GM23338 (cell line): ENCODE results near the gene PKD1L1. TPM values are rescaled to one million over a fixed set of nuclear protein-coding genes. Genes with fewer than 3 reads are reported as not detected.

Source experiments
- ATAC-seq: fragments of 200-7000 bp; cut with Tn5 transposase; 3 replicates; pipeline ENCODE4 v1.9.1; 2020
- DNase-seq: peaks from one replicate; pipeline ENCODE4 v3.0.0-alpha.2; 2015; ENCODE audit warnings: low spot score
- H2AFZ ChIP-seq: fragments of 200-600 bp; sonication (generic); 2 replicates; pipeline ENCODE4 v1.8.0; 2016; ENCODE audit warnings: antibody characterized with exemption, mild to moderate bottlenecking, moderate library complexity
- H3F3A ChIP-seq: fragments of 200-600 bp; sonication (generic); replicated peaks from 2 replicates; pipeline ENCODE4 v1.8.0; 2017; ENCODE audit warnings: antibody characterized with exemption, mixed run types, low read depth
- H3K27ac ChIP-seq: fragments of 200-600 bp; sonication (generic); 2 replicates; pipeline ENCODE4 v1.6.1; 2016; ENCODE audit warnings: low read depth
- H3K27me3 ChIP-seq: fragments of 200-600 bp; sonication (generic); 2 replicates; pipeline ENCODE4 v1.8.0; 2016; ENCODE audit warnings: mild to moderate bottlenecking, mixed run types, moderate library complexity; ENCODE audit not compliant: insufficient read depth
- H3K36me3 ChIP-seq: fragments of 200-600 bp; sonication (generic); 2 replicates; pipeline ENCODE4 v1.8.0; 2016; ENCODE audit warnings: mild to moderate bottlenecking; ENCODE audit not compliant: insufficient read depth
- H3K4me1 ChIP-seq: fragments of 200-600 bp; sonication (generic); 2 replicates; pipeline ENCODE4 v1.8.0; 2016; ENCODE audit warnings: mild to moderate bottlenecking, moderate library complexity; ENCODE audit not compliant: insufficient read depth
- H3K4me2 ChIP-seq: fragments of 200-600 bp; sonication (generic); 2 replicates; pipeline ENCODE4 v1.7.1; 2017; ENCODE audit warnings: mixed run types
- H3K4me3 ChIP-seq: fragments of 200-600 bp; sonication (generic); 2 replicates; pipeline ENCODE4 v1.6.1; 2016; ENCODE audit warnings: mixed run types
- H3K79me2 ChIP-seq: fragments of 200-600 bp; sonication (generic); replicated peaks from 2 replicates; pipeline ENCODE4 v1.8.0; 2017; ENCODE audit warnings: mild to moderate bottlenecking; ENCODE audit not compliant: insufficient read depth
- H3K9me2 ChIP-seq: fragments of 200-600 bp; sonication (generic); 2 replicates; pipeline ENCODE4 v1.8.0; 2017; ENCODE audit not compliant: insufficient read depth
- H4K20me1 ChIP-seq: fragments of 200-600 bp; sonication (generic); replicated peaks from 2 replicates; pipeline ENCODE4 v1.8.0; 2017; ENCODE audit warnings: mild to moderate bottlenecking; ENCODE audit not compliant: insufficient read depth
- H3K27ac Mint-ChIP-seq: 2 replicates; pipeline ENCODE4 v1.8.0; 2020; ENCODE audit warnings: inconsistent platforms, mild to moderate bottlenecking, moderate library complexity, mixed read lengths
- H3K27me3 Mint-ChIP-seq: 3 replicates; pipeline ENCODE4 v1.8.0; 2022; ENCODE audit warnings: low read depth, mild to moderate bottlenecking, moderate library complexity, mixed read lengths, inconsistent platforms; ENCODE audit not compliant: insufficient read depth, poor library complexity
- H3K36me3 Mint-ChIP-seq: 3 replicates; pipeline ENCODE4 v1.8.0; 2021; ENCODE audit warnings: low read depth, mild to moderate bottlenecking, inconsistent platforms, moderate library complexity, mixed read lengths
- H3K4me1 Mint-ChIP-seq: 3 replicates; pipeline ENCODE4 v1.8.0; 2020; ENCODE audit warnings: mild to moderate bottlenecking, inconsistent platforms, mixed read lengths
- H3K4me3 Mint-ChIP-seq: 3 replicates; pipeline ENCODE4 v1.8.0; 2021; ENCODE audit warnings: moderate library complexity, mild to moderate bottlenecking, inconsistent platforms, mixed read lengths
- H3K9me3 Mint-ChIP-seq: 3 replicates; pipeline ENCODE4 v1.8.0; 2020; ENCODE audit warnings: moderate library complexity, mild to moderate bottlenecking, inconsistent platforms, mixed read lengths
- CREB1 ChIP-seq: fragments of 250-450 bp; sonication (Bioruptor Pico); IDR thresholded peaks from 2 replicates; pipeline ENCODE4 v1.5.0; 2020; ENCODE audit warnings: low read depth, mild to moderate bottlenecking, moderate library complexity
- CTCF ChIP-seq, 2 experiments: fragments of 200-600 bp in 1 of 2; sonication (generic) in 1 of 2; conservative IDR thresholded peaks; 2 replicates each; pipeline versions ENCODE4 v1.5.1 to v1.6.1; 2016 to 2017; ENCODE audit warnings: antibody characterized with exemption in 2 of 2, low read depth in 2 of 2, mild to moderate bottlenecking in 2 of 2, moderate library complexity in 1 of 2
- EZH2phosphoT487 ChIP-seq: fragments of 200-600 bp; sonication (generic); IDR thresholded peaks from one replicate; pipeline ENCODE4 v1.8.1; 2018; ENCODE audit warnings: antibody characterized with exemption; ENCODE audit not compliant: unreplicated experiment
- JUNB ChIP-seq: IDR thresholded peaks from one replicate; pipeline ENCODE4 v1.6.1; 2016; ENCODE audit warnings: antibody characterized with exemption; ENCODE audit not compliant: unreplicated experiment
- NANOG ChIP-seq: IDR thresholded peaks from 2 replicates; pipeline ENCODE4 v1.6.1; 2016; ENCODE audit warnings: antibody characterized with exemption, borderline replicate concordance
- polyA plus RNA-seq: library from polyadenylated mRNA; unstranded; fragments of >200 nt; fragmentation: Nextera tagmentation; extraction: Ambion mirVana; gene quantifications from 2 replicates; pipeline ENCODE4 v1.2.1, GENCODE V29; 2016
- total RNA-seq: library from RNA; depleted of rRNA; stranded (reverse); fragments of >200 nt; shearing (Covaris generic); gene quantifications from 2 replicates; pipeline ENCODE4 v1.2.3, GENCODE V29; 2014
- TF ChIP-seq, protein P1 (sequence below): fragments of 250-450 bp; sonication (Bioruptor Pico); IDR thresholded peaks from 2 replicates; pipeline ENCODE4 v1.5.0; 2020; ENCODE audit warnings: mild to moderate bottlenecking, moderate library complexity

PKD1L1 gene
- total and polyA plus RNA-seq, 2 experiments from 2014 or later: 0.03 TPM; not detected in 1

GRCh38 chr7:47932466-47933037, 15.7 kb downstream of the PKD1L1 start (continued):
- TF ChIP-seq, protein P1, sequence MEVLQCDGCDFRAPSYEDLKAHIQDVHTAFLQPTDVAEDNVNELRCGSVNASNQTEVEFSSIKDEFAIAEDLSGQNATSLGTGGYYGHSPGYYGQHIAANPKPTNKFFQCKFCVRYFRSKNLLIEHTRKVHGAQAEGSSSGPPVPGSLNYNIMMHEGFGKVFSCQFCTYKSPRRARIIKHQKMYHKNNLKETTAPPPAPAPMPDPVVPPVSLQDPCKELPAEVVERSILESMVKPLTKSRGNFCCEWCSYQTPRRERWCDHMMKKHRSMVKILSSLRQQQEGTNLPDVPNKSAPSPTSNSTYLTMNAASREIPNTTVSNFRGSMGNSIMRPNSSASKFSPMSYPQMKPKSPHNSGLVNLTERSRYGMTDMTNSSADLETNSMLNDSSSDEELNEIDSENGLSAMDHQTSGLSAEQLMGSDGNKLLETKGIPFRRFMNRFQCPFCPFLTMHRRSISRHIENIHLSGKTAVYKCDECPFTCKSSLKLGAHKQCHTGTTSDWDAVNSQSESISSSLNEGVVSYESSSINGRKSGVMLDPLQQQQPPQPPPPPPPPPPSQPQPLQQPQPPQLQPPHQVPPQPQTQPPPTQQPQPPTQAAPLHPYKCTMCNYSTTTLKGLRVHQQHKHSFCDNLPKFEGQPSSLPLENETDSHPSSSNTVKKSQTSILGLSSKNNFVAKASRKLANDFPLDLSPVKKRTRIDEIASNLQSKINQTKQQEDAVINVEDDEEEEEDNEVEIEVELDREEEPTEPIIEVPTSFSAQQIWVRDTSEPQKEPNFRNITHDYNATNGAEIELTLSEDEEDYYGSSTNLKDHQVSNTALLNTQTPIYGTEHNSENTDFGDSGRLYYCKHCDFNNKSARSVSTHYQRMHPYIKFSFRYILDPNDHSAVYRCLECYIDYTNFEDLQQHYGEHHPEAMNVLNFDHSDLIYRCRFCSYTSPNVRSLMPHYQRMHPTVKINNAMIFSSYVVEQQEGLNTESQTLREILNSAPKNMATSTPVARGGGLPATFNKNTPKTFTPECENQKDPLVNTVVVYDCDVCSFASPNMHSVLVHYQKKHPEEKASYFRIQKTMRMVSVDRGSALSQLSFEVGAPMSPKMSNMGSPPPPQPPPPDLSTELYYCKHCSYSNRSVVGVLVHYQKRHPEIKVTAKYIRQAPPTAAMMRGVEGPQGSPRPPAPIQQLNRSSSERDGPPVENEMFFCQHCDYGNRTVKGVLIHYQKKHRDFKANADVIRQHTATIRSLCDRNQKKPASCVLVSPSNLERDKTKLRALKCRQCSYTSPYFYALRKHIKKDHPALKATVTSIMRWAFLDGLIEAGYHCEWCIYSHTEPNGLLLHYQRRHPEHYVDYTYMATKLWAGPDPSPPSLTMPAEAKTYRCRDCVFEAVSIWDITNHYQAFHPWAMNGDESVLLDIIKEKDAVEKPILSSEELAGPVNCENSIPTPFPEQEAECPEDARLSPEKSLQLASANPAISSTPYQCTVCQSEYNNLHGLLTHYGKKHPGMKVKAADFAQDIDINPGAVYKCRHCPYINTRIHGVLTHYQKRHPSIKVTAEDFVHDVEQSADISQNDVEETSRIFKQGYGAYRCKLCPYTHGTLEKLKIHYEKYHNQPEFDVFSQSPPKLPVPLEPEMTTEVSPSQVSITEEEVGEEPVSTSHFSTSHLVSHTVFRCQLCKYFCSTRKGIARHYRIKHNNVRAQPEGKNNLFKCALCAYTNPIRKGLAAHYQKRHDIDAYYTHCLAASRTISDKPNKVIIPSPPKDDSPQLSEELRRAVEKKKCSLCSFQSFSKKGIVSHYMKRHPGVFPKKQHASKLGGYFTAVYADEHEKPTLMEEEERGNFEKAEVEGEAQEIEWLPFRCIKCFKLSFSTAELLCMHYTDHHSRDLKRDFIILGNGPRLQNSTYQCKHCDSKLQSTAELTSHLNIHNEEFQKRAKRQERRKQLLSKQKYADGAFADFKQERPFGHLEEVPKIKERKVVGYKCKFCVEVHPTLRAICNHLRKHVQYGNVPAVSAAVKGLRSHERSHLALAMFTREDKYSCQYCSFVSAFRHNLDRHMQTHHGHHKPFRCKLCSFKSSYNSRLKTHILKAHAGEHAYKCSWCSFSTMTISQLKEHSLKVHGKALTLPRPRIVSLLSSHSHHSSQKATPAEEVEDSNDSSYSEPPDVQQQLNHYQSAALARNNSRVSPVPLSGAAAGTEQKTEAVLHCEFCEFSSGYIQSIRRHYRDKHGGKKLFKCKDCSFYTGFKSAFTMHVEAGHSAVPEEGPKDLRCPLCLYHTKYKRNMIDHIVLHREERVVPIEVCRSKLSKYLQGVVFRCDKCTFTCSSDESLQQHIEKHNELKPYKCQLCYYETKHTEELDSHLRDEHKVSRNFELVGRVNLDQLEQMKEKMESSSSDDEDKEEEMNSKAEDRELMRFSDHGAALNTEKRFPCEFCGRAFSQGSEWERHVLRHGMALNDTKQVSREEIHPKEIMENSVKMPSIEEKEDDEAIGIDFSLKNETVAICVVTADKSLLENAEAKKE (CRISPR knock-in tag): no peak

DNA sequence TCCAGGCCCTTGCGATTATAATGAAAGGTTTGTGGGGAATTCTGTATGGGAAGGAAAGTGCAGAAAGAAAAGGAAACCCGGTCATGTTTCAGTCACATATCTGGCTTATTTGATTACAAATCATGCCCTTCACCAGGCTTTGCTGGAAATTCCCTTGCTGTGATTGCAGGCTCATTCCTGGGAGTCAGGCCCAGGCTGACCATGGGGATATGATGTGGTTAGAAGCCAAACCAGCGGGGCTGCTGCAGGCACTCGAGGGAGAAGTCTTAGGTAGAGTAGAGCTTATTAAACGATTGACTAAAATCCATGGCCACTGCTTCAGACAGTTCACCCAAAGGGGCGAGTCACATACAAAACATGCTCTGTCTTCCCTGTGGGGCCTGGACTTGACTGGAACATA, 16.2 kb downstream of the PKD1L1 start:
- H3K4me1 ChIP-seq: no peaks in the 10 kb centered on the region
- Mint-ChIP-seq H3K4me3 (no peak overlapping the region), H3K36me3 (no peaks in the 10 kb centered on the region), H3K27me3 (peaks cover 4% of the 10 kb centered on the region), H3K4me1 (peaks cover 5% of the 10 kb centered on the region; the same call in 2 of the 3 replicates), H3K9me3 (no peaks in the 10 kb centered on the region), H3K27ac (no peak overlapping the region)
- H3K27ac ChIP-seq: no peak overlapping the region
- H4K20me1 ChIP-seq: no peaks in the 10 kb centered on the region
- H2AFZ ChIP-seq: peak overlapping the region; percentile 47; the same call in 1 of the 2 replicates
- TF ChIP-seq EZH2phosphoT487: no peak
- no peak for TF ChIP-seq CTCF (conservative IDR thresholded peaks at IDR 0.05; ENCODE audit: low read depth in 2 of 2)
- TF ChIP-seq JUNB: no peak
- TF ChIP-seq CREB1 (CRISPR knock-in tag): no peak
- no peak for TF ChIP-seq NANOG
- ATAC-seq: no peak
- H3K36me3 ChIP-seq: no peaks in the 10 kb centered on the region
- no peaks in the 10 kb centered on the region; the same call in 1 of the 2 replicates for H3K9me2 ChIP-seq
- no peak overlapping the region for H3K4me3 ChIP-seq
- no peak overlapping the region for H3K4me2 ChIP-seq
- DNase-seq: no peak
- no peaks in the 10 kb centered on the region for H3K27me3 ChIP-seq
- H3F3A ChIP-seq: no peaks in the 10 kb centered on the region
- H3K79me2 ChIP-seq: no peaks in the 10 kb centered on the region
